NCI-H1930 (cell line): ENCODE results near the gene SLC17A7.

Experiments
- DNase-seq, 2 experiments: peaks; one replicate each; lab custom pipeline; 2025; lab: John Stamatoyannopoulos, UW

Gene SLC17A7

GRCh38 chr19:49427855-49428546 lies 13.3 kb downstream of the SLC17A7 start:
- DNase-seq = no peak

- no peak for DNase-seq
Observed at GRCh38 chr19:49427339-49427738, 14.0 kb downstream of the SLC17A7 start.

- peak; percentile 54 to 69 for DNase-seq
Observed at GRCh38 chr19:49425922-49426592, 15.3 kb downstream of the SLC17A7 start.

GRCh38 chr19:49425178-49425577 lies 16.1 kb downstream of the SLC17A7 start, which contains the start of gene GFY:
TSS of gene GFY (plus strand) at chr19:49425388. CDS start at chr19:49426431, 1,043 bp downstream.
- DNase-seq = peak in 1 of 2 experiments; percentile 35

GRCh38 chr19:49423985-49424303 lies 17.4 kb downstream of the SLC17A7 start:
- DNase-seq = no peak

- DNase-seq = no peak
Observed at GRCh38 chr19:49423071-49423984, 18.0 kb downstream of the SLC17A7 start, which contains the start of gene PTH2. TSS of gene PTH2 (minus strand) at chr19:49423441. CDS start at chr19:49423339, 102 bp downstream.

- peak; percentile 61 to 85 for DNase-seq
Observed at GRCh38 chr19:49422407-49423070, 18.8 kb downstream of the SLC17A7 start.

- DNase-seq = no peak
Observed at GRCh38 chr19:49421878-49422202, 19.5 kb downstream of the SLC17A7 start.

GRCh38 chr19:49421039-49421877 lies 20.1 kb downstream of the SLC17A7 start:
- DNase-seq = peak; percentile 60 to 77

- no peak for DNase-seq
Observed at GRCh38 chr19:49420227-49420626, 21.1 kb downstream of the SLC17A7 start.

GRCh38 chr19:49419173-49419572 lies 22.2 kb downstream of the SLC17A7 start:
- DNase-seq = no peak

GRCh38 chr19:49418511-49418910 lies 22.8 kb downstream of the SLC17A7 start:
- DNase-seq = no peak

- no peak for DNase-seq
Observed at GRCh38 chr19:49417088-49417487, 24.2 kb downstream of the SLC17A7 start.

- no peak for DNase-seq
Observed at GRCh38 chr19:49415810-49416200, 25.5 kb downstream of the SLC17A7 start.

- DNase-seq = no peak
Observed at GRCh38 chr19:49415102-49415809, 26.1 kb downstream of the SLC17A7 start.

- DNase-seq = no peak
Observed at GRCh38 chr19:49414256-49414655, 27.1 kb downstream of the SLC17A7 start.

- DNase-seq = no peak
Observed at GRCh38 chr19:49413348-49413747, 28.0 kb downstream of the SLC17A7 start.

- DNase-seq = no peak
Observed at GRCh38 chr19:49411681-49412326, 29.5 kb downstream of the SLC17A7 start.

- no peak for DNase-seq
Observed at GRCh38 chr19:49409441-49410029, 31.8 kb downstream of the SLC17A7 start.
